Measurements from ENCODE around the gene C17orf50.

C17orf50 gene

GRCh38 chr17:35780950-35781349, 20.3 kb downstream of the C17orf50 start:
- DNase-seq, result no peak
- H3K27ac ChIP-seq (ENCODE audit: low read depth, low read length), result no peak overlapping the region
- no peak overlapping the region for H2BK5ac ChIP-seq (ENCODE audit: low read length)
- no peaks in the 10 kb centered on the region for H3K27me3 ChIP-seq (ENCODE audit: insufficient read depth, low read length, poor library complexity)
- H3K36me3 ChIP-seq (ENCODE audit: control insufficient read depth, insufficient read depth, low read length), result no peaks in the 10 kb centered on the region
- WGBS (ENCODE audit: extremely low coverage, insufficient coverage, low lambda C conversion rate), result no CpG with 5 or more reads among the region's 3 CpGs
- H3K79me1 ChIP-seq (ENCODE audit: low read length), result no peaks in the 10 kb centered on the region
- no peak overlapping the region for H4K5ac ChIP-seq (ENCODE audit: low read length)
- no peak overlapping the region for H2BK15ac ChIP-seq (replicated peaks; ENCODE audit: low read depth)
- no peak overlapping the region for H3K4me2 ChIP-seq (ENCODE audit: low read length)
- H2BK120ac ChIP-seq (ENCODE audit: low read depth, low read length), result no peak overlapping the region
- H3K18ac ChIP-seq (ENCODE audit: low read length), result no peak overlapping the region
- no peak overlapping the region for H4K8ac ChIP-seq (ENCODE audit: low read depth, low read length)
- H3K56ac ChIP-seq (ENCODE audit: low read length), result peak overlapping the region; percentile 25
- no peak overlapping the region for H3K4ac ChIP-seq (ENCODE audit: low read depth, low read length)
- no peak overlapping the region for H3K9ac ChIP-seq (ENCODE audit: low read length)
- no peak overlapping the region for H2AK5ac ChIP-seq (ENCODE audit: low read length)
- no peak overlapping the region for H3K23ac ChIP-seq (ENCODE audit: low read length)
- no peaks in the 10 kb centered on the region for H3K4me1 ChIP-seq (ENCODE audit: control insufficient read depth, low read depth, low read length)
- no peak overlapping the region for H3K4me3 ChIP-seq (ENCODE audit: low read length)
- no peaks in the 10 kb centered on the region for H3K79me2 ChIP-seq (ENCODE audit: control insufficient read depth, insufficient read depth, low read length)

GRCh38 chr17:35784895-35785294, 24.2 kb downstream of the C17orf50 start:
- Histone ChIP-seq H3K18ac (ENCODE audit: low read length) (no peak overlapping the region), H3K4ac (ENCODE audit: low read depth, low read length) (no peak overlapping the region), H2BK5ac (ENCODE audit: low read length) (no peak overlapping the region), H3K23ac (ENCODE audit: low read length) (no peak overlapping the region), H3K4me2 (ENCODE audit: low read length) (no peak overlapping the region), H3K4me1 (ENCODE audit: control insufficient read depth, low read depth, low read length) (no peaks in the 10 kb centered on the region), H3K36me3 (ENCODE audit: control insufficient read depth, insufficient read depth, low read length) (no peaks in the 10 kb centered on the region), H3K56ac (ENCODE audit: low read length) (no peak overlapping the region), H4K5ac (ENCODE audit: low read length) (no peak overlapping the region), H3K4me3 (ENCODE audit: low read length) (no peak overlapping the region), H4K8ac (ENCODE audit: low read depth, low read length) (no peak overlapping the region), H3K79me2 (ENCODE audit: control insufficient read depth, insufficient read depth, low read length) (no peaks in the 10 kb centered on the region), H2AK5ac (ENCODE audit: low read length) (no peak overlapping the region), H2BK15ac (replicated peaks; ENCODE audit: low read depth) (no peak overlapping the region), H3K27me3 (ENCODE audit: insufficient read depth, low read length, poor library complexity) (no peaks in the 10 kb centered on the region), H3K27ac (ENCODE audit: low read depth, low read length) (no peak overlapping the region), H3K79me1 (ENCODE audit: low read length) (no peaks in the 10 kb centered on the region), H3K9ac (ENCODE audit: low read length) (no peak overlapping the region), H2BK120ac (ENCODE audit: low read depth, low read length) (no peak overlapping the region)
- no peak for DNase-seq
- no CpG with 5 or more reads among the region's 2 CpGs for WGBS (ENCODE audit: extremely low coverage, insufficient coverage, low lambda C conversion rate)

- no peak overlapping the region for H3K23ac ChIP-seq (ENCODE audit: low read length)
- H4K5ac ChIP-seq (ENCODE audit: low read length), result no peak overlapping the region
- no peak overlapping the region for H2BK5ac ChIP-seq (ENCODE audit: low read length)
- no peak overlapping the region for H3K4me2 ChIP-seq (ENCODE audit: low read length)
- no peak overlapping the region for H2BK15ac ChIP-seq (replicated peaks; ENCODE audit: low read depth)
- no peaks in the 10 kb centered on the region for H3K4me1 ChIP-seq (ENCODE audit: control insufficient read depth, low read depth, low read length)
- no peak overlapping the region for H2BK120ac ChIP-seq (ENCODE audit: low read depth, low read length)
- no CpG with 5 or more reads among the region's 3 CpGs for WGBS (ENCODE audit: extremely low coverage, insufficient coverage, low lambda C conversion rate)
- H3K36me3 ChIP-seq (ENCODE audit: control insufficient read depth, insufficient read depth, low read length), result no peaks in the 10 kb centered on the region
- H3K56ac ChIP-seq (ENCODE audit: low read length), result no peak overlapping the region
- H3K27me3 ChIP-seq (ENCODE audit: insufficient read depth, low read length, poor library complexity), result no peaks in the 10 kb centered on the region
- no peaks in the 10 kb centered on the region for H3K79me1 ChIP-seq (ENCODE audit: low read length)
- no peak overlapping the region for H3K18ac ChIP-seq (ENCODE audit: low read length)
- H3K9ac ChIP-seq (ENCODE audit: low read length), result no peak overlapping the region
- H4K8ac ChIP-seq (ENCODE audit: low read depth, low read length), result no peak overlapping the region
- H3K4ac ChIP-seq (ENCODE audit: low read depth, low read length), result no peak overlapping the region
- no peak overlapping the region for H3K4me3 ChIP-seq (ENCODE audit: low read length)
- H3K79me2 ChIP-seq (ENCODE audit: control insufficient read depth, insufficient read depth, low read length), result no peaks in the 10 kb centered on the region
- no peak overlapping the region for H2AK5ac ChIP-seq (ENCODE audit: low read length)
- DNase-seq, result no peak
- H3K27ac ChIP-seq (ENCODE audit: low read depth, low read length), result no peak overlapping the region
These were observed 26.3 kb downstream of the C17orf50 start for GRCh38 chr17:35786941-35787432.

- Histone ChIP-seq H2BK120ac (ENCODE audit: low read depth, low read length) (no peak overlapping the region), H2BK5ac (ENCODE audit: low read length) (no peak overlapping the region), H4K8ac (ENCODE audit: low read depth, low read length) (no peak overlapping the region), H3K18ac (ENCODE audit: low read length) (no peak overlapping the region), H3K4ac (ENCODE audit: low read depth, low read length) (no peak overlapping the region), H3K9ac (ENCODE audit: low read length) (no peak overlapping the region), H3K27ac (ENCODE audit: low read depth, low read length) (no peak overlapping the region), H3K79me1 (ENCODE audit: low read length) (no peaks in the 10 kb centered on the region), H4K5ac (ENCODE audit: low read length) (no peak overlapping the region), H3K4me1 (ENCODE audit: control insufficient read depth, low read depth, low read length) (no peaks in the 10 kb centered on the region), H2BK15ac (replicated peaks; ENCODE audit: low read depth) (no peak overlapping the region), H3K4me2 (ENCODE audit: low read length) (no peak overlapping the region), H3K27me3 (ENCODE audit: insufficient read depth, low read length, poor library complexity) (peaks cover 4% of the 10 kb centered on the region), H3K36me3 (ENCODE audit: control insufficient read depth, insufficient read depth, low read length) (no peaks in the 10 kb centered on the region), H3K79me2 (ENCODE audit: control insufficient read depth, insufficient read depth, low read length) (no peaks in the 10 kb centered on the region), H3K23ac (ENCODE audit: low read length) (no peak overlapping the region), H2AK5ac (ENCODE audit: low read length) (no peak overlapping the region), H3K4me3 (ENCODE audit: low read length) (no peak overlapping the region), H3K56ac (ENCODE audit: low read length) (peak overlapping the region; percentile 17)
- no CpG with 5 or more reads among the region's 2 CpGs for WGBS (ENCODE audit: extremely low coverage, insufficient coverage, low lambda C conversion rate)
- DNase-seq, result no peak
These were observed 28.0 kb downstream of the C17orf50 start for GRCh38 chr17:35788477-35789368.

GRCh38 chr17:35790841-35791240, 30.2 kb downstream of the C17orf50 start:
- Histone ChIP-seq H3K23ac (ENCODE audit: low read length) (no peak overlapping the region), H3K9ac (ENCODE audit: low read length) (no peak overlapping the region), H4K5ac (ENCODE audit: low read length) (no peak overlapping the region), H3K36me3 (ENCODE audit: control insufficient read depth, insufficient read depth, low read length) (no peaks in the 10 kb centered on the region), H3K27me3 (ENCODE audit: insufficient read depth, low read length, poor library complexity) (peaks cover 17% of the 10 kb centered on the region), H3K56ac (ENCODE audit: low read length) (no peak overlapping the region), H4K8ac (ENCODE audit: low read depth, low read length) (no peak overlapping the region), H2BK15ac (replicated peaks; ENCODE audit: low read depth) (no peak overlapping the region), H2BK120ac (ENCODE audit: low read depth, low read length) (no peak overlapping the region), H3K27ac (ENCODE audit: low read depth, low read length) (no peak overlapping the region), H3K18ac (ENCODE audit: low read length) (no peak overlapping the region), H3K4me1 (ENCODE audit: control insufficient read depth, low read depth, low read length) (no peaks in the 10 kb centered on the region), H2AK5ac (ENCODE audit: low read length) (no peak overlapping the region), H3K4me3 (ENCODE audit: low read length) (no peak overlapping the region), H3K4me2 (ENCODE audit: low read length) (no peak overlapping the region), H3K79me1 (ENCODE audit: low read length) (no peaks in the 10 kb centered on the region), H2BK5ac (ENCODE audit: low read length) (no peak overlapping the region), H3K4ac (ENCODE audit: low read depth, low read length) (no peak overlapping the region), H3K79me2 (ENCODE audit: control insufficient read depth, insufficient read depth, low read length) (no peaks in the 10 kb centered on the region)
- DNase-seq, result no peak
- WGBS (ENCODE audit: extremely low coverage, insufficient coverage, low lambda C conversion rate), result no CpG with 5 or more reads among the region's 3 CpGs
